BE2C (cell line): ENCODE measurements around the gene CHST11.

ENCODE experiments used
- DNase-seq: peaks from one replicate; pipeline ENCODE4 v3.0.0-alpha.2; 2020
- H3K27me3 ChIP-seq: fragments of 250-450 bp; sonication (Bioruptor Pico); 2 replicates; pipeline ENCODE4 v1.5.1; 2020; ENCODE audit warnings: mild to moderate bottlenecking
- H3K36me3 ChIP-seq: fragments of 250-450 bp; sonication (Bioruptor Pico); 2 replicates; pipeline ENCODE4 v1.5.1; 2020; ENCODE audit warnings: mild to moderate bottlenecking
- H3K4me1 ChIP-seq: fragments of 250-450 bp; sonication (Bioruptor Pico); 2 replicates; pipeline ENCODE4 v1.5.1; 2020
- H3K4me3 ChIP-seq: 2 replicates; pipeline ENCODE4 v1.5.1; 2011; ENCODE audit warnings: low read depth, low read length
- H3K9me3 ChIP-seq: fragments of 250-450 bp; sonication (Bioruptor Pico); 2 replicates; pipeline ENCODE4 v1.5.1; 2020
- CTCF ChIP-seq: IDR thresholded peaks from 2 replicates; pipeline ENCODE4 v1.5.1; 2012; ENCODE audit warnings: mild to moderate bottlenecking, low read depth, low read length

The CHST11 gene

GRCh38 chr12:104484079-104484478 lies 27.3 kb downstream of the CHST11 start:
- no peak for TF ChIP-seq CTCF
- H3K9me3 ChIP-seq = no peaks in the 10 kb centered on the region; the same call in 1 of the 2 replicates
- no peaks in the 10 kb centered on the region; the same call in 1 of the 2 replicates for H3K36me3 ChIP-seq
- H3K4me1 ChIP-seq = peaks cover 3% of the 10 kb centered on the region
- no peak for DNase-seq
- H3K4me3 ChIP-seq = no peak overlapping the region
- H3K27me3 ChIP-seq = no peaks in the 10 kb centered on the region

GRCh38 chr12:104485651-104486362 lies 29.1 kb downstream of the CHST11 start:
- Histone ChIP-seq H3K9me3 (no peaks in the 10 kb centered on the region; the same call in 1 of the 2 replicates), H3K36me3 (no peaks in the 10 kb centered on the region), H3K27me3 (no peaks in the 10 kb centered on the region), H3K4me1 (peaks cover 13% of the 10 kb centered on the region), H3K4me3 (no peak overlapping the region)
- DNase-seq = no peak
- no peak for TF ChIP-seq CTCF

GRCh38 chr12:104486363-104486750 lies 29.6 kb downstream of the CHST11 start:
- H3K36me3 ChIP-seq = no peaks in the 10 kb centered on the region
- H3K4me3 ChIP-seq = no peak overlapping the region
- peaks cover 13% of the 10 kb centered on the region for H3K4me1 ChIP-seq
- no peak for DNase-seq
- TF ChIP-seq CTCF = no peak
- H3K9me3 ChIP-seq = no peaks in the 10 kb centered on the region
- H3K27me3 ChIP-seq = no peaks in the 10 kb centered on the region

- no peak for DNase-seq
- Histone ChIP-seq H3K27me3 (no peaks in the 10 kb centered on the region), H3K4me3 (no peak overlapping the region), H3K9me3 (no peaks in the 10 kb centered on the region), H3K4me1 (peaks cover 13% of the 10 kb centered on the region), H3K36me3 (no peaks in the 10 kb centered on the region)
- TF ChIP-seq CTCF = no peak
Observed at GRCh38 chr12:104486943-104487819, 30.4 kb downstream of the CHST11 start.

- peaks cover 13% of the 10 kb centered on the region for H3K4me1 ChIP-seq
- DNase-seq = no peak
- H3K36me3 ChIP-seq = no peaks in the 10 kb centered on the region
- TF ChIP-seq CTCF = no peak
- H3K9me3 ChIP-seq = no peaks in the 10 kb centered on the region
- no peak overlapping the region for H3K4me3 ChIP-seq
- no peaks in the 10 kb centered on the region for H3K27me3 ChIP-seq
Observed at GRCh38 chr12:104488374-104488773, 31.6 kb downstream of the CHST11 start.

- Histone ChIP-seq H3K27me3 (no peaks in the 10 kb centered on the region), H3K9me3 (no peaks in the 10 kb centered on the region), H3K4me1 (peaks cover 20% of the 10 kb centered on the region), H3K36me3 (no peaks in the 10 kb centered on the region; the same call in 1 of the 2 replicates), H3K4me3 (no peak overlapping the region)
- no peak for TF ChIP-seq CTCF
- DNase-seq = no peak
Observed at GRCh38 chr12:104490186-104490585, 33.4 kb downstream of the CHST11 start.
